ENCODE results near the gene SLC10A7. TPM values are rescaled to one million over a fixed set of nuclear protein-coding genes. Genes with fewer than 3 reads are reported as not detected.

Gene SLC10A7
- polyA plus RNA-seq, 1 donor (not counting 4 experiments of a cell fraction or from before 2014, with no cell fraction given) = 12.7 TPM

DNA sequence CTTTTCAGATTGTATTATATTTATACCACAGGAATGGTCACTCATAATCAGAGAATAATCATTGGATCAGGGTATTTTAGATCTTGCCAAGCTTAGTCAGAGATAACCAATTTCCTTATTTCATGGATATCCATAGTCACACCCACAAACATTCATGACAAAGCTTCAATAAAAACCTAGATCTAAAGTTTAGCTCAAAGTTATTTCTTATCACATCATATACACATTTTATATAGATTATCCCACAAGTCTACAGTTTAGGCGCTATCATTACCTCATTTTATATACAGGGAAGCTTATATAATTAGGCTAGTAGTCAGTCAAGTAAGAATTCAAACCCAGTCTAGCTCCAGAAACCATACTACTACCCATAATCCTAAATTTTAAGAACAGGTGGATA, 82.3 kb downstream of the SLC10A7 start:
- Histone ChIP-seq H3K9me3 (ENCODE audit: control insufficient read depth, low read depth, low read length) (no peaks in the 10 kb centered on the region), H3K4me1 (ENCODE audit: control insufficient read depth, extremely low read depth, insufficient read depth, low read length) (peaks cover 4% of the 10 kb centered on the region), H3K4me3 (ENCODE audit: control insufficient read depth in 2 of 3, extremely low read depth in 1 of 3, insufficient read depth in 2 of 3, low read depth in 1 of 3, low read length in 3 of 3) (no peak overlapping the region), H3K36me3 (ENCODE audit: control insufficient read depth in 2 of 2, extremely low read depth in 1 of 2, insufficient read depth in 2 of 2, low read length in 2 of 2) (no peaks in the 10 kb centered on the region), H2AFZ (ENCODE audit: control insufficient read depth, low read length) (no peak overlapping the region), H4K20me1 (ENCODE audit: control insufficient read depth, extremely low read depth, insufficient read depth, low read length) (no peaks in the 10 kb centered on the region), H3K9me1 (ENCODE audit: control insufficient read depth, extremely low read depth, insufficient read depth, low read length) (no peaks in the 10 kb centered on the region), H3K27ac (ENCODE audit: control insufficient read depth, insufficient read depth, low read length) (no peak overlapping the region), H3K4me2 (ENCODE audit: control insufficient read depth, extremely low read depth, insufficient read depth, low read depth, low read length) (no peak overlapping the region), H3K79me2 (ENCODE audit: control insufficient read depth, insufficient read depth, low read length) (no peaks in the 10 kb centered on the region), H3K9ac (ENCODE audit: control insufficient read depth, extremely low read depth, insufficient read depth, low read length) (no peak overlapping the region), H3K27me3 (ENCODE audit: control insufficient read depth, extremely low read depth, insufficient read depth, low read length) (no peaks in the 10 kb centered on the region)
- DNase-seq (ENCODE audit: low read depth, low spot score) (no peak), FAIRE-seq (no peak)
- no peak for TF ChIP-seq EZH2 (IDR thresholded peaks at IDR 0.05; ENCODE audit: low read length)
- TF ChIP-seq, protein P1, sequence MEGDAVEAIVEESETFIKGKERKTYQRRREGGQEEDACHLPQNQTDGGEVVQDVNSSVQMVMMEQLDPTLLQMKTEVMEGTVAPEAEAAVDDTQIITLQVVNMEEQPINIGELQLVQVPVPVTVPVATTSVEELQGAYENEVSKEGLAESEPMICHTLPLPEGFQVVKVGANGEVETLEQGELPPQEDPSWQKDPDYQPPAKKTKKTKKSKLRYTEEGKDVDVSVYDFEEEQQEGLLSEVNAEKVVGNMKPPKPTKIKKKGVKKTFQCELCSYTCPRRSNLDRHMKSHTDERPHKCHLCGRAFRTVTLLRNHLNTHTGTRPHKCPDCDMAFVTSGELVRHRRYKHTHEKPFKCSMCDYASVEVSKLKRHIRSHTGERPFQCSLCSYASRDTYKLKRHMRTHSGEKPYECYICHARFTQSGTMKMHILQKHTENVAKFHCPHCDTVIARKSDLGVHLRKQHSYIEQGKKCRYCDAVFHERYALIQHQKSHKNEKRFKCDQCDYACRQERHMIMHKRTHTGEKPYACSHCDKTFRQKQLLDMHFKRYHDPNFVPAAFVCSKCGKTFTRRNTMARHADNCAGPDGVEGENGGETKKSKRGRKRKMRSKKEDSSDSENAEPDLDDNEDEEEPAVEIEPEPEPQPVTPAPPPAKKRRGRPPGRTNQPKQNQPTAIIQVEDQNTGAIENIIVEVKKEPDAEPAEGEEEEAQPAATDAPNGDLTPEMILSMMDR (optimal IDR thresholded peaks at IDR 0.05 in 1 of 3, IDR thresholded peaks at IDR 0.05 in 1 of 3, conservative IDR thresholded peaks at IDR 0.05 in 1 of 3; ENCODE audit: extremely low read depth in 1 of 3, insufficient read depth in 2 of 3, low read length in 3 of 3) = no peak
- dilution Hi-C loops (cut with MboI; ENCODE audit: extremely low pct_ligation_motif_present, low sequenced_read_pairs) = no loop called here

DNA sequence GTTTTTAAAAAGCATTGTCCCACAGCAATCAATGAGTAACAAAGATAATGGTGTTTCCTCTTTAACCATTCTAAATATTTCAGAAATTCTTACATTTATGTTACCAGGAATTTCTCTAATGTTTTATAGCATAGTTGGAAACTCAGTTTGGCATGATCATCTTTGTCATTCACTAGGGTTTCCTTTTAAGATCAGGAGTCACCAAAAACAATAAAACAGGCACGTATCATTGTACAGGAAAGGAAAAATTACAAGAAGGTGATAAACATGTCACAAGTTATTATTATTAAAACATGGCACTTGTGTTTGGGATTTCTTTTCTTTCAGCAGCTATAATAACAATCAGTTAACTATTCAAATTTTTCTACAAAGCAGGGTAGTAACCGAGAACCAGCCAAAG, 84.0 kb downstream of the SLC10A7 start:
- FAIRE-seq = no peak
- Histone ChIP-seq H3K36me3 (ENCODE audit: control insufficient read depth in 2 of 2, extremely low read depth in 1 of 2, insufficient read depth in 2 of 2, low read length in 2 of 2) (no peaks in the 10 kb centered on the region), H2AFZ (ENCODE audit: control insufficient read depth, low read length) (no peak overlapping the region), H3K4me1 (ENCODE audit: control insufficient read depth, extremely low read depth, insufficient read depth, low read length) (peaks cover 2% of the 10 kb centered on the region), H3K79me2 (ENCODE audit: control insufficient read depth, insufficient read depth, low read length) (no peaks in the 10 kb centered on the region), H3K4me3 (ENCODE audit: control insufficient read depth in 2 of 3, extremely low read depth in 1 of 3, insufficient read depth in 2 of 3, low read depth in 1 of 3, low read length in 3 of 3) (no peak overlapping the region), H3K9me1 (ENCODE audit: control insufficient read depth, extremely low read depth, insufficient read depth, low read length) (no peaks in the 10 kb centered on the region), H3K9me3 (ENCODE audit: control insufficient read depth, low read depth, low read length) (no peaks in the 10 kb centered on the region), H3K9ac (ENCODE audit: control insufficient read depth, extremely low read depth, insufficient read depth, low read length) (no peak overlapping the region), H4K20me1 (ENCODE audit: control insufficient read depth, extremely low read depth, insufficient read depth, low read length) (no peaks in the 10 kb centered on the region), H3K27ac (ENCODE audit: control insufficient read depth, insufficient read depth, low read length) (no peak overlapping the region), H3K27me3 (ENCODE audit: control insufficient read depth, extremely low read depth, insufficient read depth, low read length) (no peaks in the 10 kb centered on the region), H3K4me2 (ENCODE audit: control insufficient read depth, extremely low read depth, insufficient read depth, low read depth, low read length) (no peak overlapping the region)
- dilution Hi-C loops (cut with MboI; ENCODE audit: extremely low pct_ligation_motif_present, low sequenced_read_pairs) = no loop called here
- no peak for DNase-seq (ENCODE audit: low read depth, low spot score)
- TF ChIP-seq, protein P1 (optimal IDR thresholded peaks at IDR 0.05 in 1 of 3, IDR thresholded peaks at IDR 0.05 in 1 of 3, conservative IDR thresholded peaks at IDR 0.05 in 1 of 3; ENCODE audit: extremely low read depth in 1 of 3, insufficient read depth in 2 of 3, low read length in 3 of 3) = no peak
- TF ChIP-seq EZH2 (IDR thresholded peaks at IDR 0.05; ENCODE audit: low read length) = no peak

Data from keratinocyte (primary cell).